Erythroblast (primary cell): ENCODE results near the gene GAREM1.

ENCODE experiments used
- GATA1 ChIP-seq: IDR thresholded peaks from 2 replicates; pipeline ENCODE4 v1.6.1; 2011; ENCODE audit warnings: low read depth, mild to moderate bottlenecking, control low read depth, low read length, moderate library complexity
- POLR2A ChIP-seq: IDR thresholded peaks from 2 replicates; pipeline ENCODE4 v1.6.1; 2011; ENCODE audit warnings: mild to moderate bottlenecking, low read length

DNA sequence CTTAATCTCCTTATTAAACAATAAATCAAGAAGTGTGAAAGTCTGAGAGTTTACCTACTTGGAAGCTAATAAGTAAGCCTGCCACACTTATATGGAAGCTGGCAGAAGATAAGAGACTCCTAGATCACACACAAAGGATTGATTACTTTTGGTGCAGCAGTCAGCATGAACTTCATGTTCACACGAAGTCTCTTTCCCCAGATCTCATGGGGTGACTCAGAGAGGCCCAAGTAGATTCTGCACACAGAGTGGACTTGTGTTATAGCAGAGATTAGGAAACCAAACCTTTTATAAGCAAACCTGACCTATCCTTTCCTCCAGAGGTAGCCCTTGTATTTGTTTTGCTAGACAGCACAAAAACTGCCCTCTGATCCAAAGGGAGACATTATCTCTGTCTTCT is 9.9 kb upstream of the GAREM1 start:
- TF ChIP-seq POLR2A (no peak), GATA1 (no peak)
